Esophagus squamous epithelium (tissue), 4 donors: Measurements from ENCODE around the gene DYRK1A.

Experiments
- POLR2A ChIP-seq, 4 donors: fragments of 450-650 bp; IDR thresholded peaks; one replicate each; pipeline ENCODE4 v1.6.1; 2017; ENCODE audit warnings: antibody characterized with exemption in 4 of 4, mild to moderate bottlenecking in 4 of 4, moderate library complexity in 3 of 4
- TF ChIP-seq, protein P1 (sequence below), 6 experiments: fragments of 450-650 bp in 4 of 6; fragments of 200-600 bp in 2 of 6; sonication (generic) in 2 of 6; IDR thresholded peaks; one replicate each; pipeline ENCODE4 v1.5.1; 2016 to 2019; ENCODE audit warnings: antibody characterized with exemption in 6 of 6, mild to moderate bottlenecking in 4 of 6, moderate library complexity in 4 of 6

DNA sequence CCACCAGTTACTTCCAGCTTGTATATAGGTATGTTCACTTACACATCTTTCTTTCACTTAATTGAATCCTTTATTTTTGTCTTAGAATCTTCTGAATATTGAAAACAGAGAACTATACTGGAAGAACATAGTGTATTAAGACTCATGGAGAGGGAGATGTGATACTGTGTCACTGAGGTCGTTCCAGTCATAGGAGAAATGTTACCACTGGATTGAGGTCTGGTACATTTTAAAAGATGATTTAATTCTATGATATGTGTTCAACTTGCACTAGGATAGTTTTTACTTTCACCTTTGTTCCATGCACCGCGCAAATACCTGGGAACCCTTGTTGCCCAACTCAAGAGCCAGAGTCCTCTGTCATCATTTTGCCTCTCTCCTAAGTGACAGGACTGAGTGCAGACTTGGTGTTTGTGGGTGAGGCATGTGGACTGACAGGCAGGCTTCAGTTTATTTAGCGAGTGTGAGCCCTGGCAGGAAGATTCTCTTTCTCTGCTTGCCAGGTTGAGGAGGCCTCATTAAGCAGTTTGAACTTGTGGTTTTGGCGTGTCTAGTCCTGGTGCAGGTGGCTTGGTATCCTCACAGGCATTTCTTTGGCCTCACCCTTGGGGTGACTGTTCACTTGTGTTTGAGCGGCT lies 63.7 kb downstream of the DYRK1A start:
- TF ChIP-seq POLR2A (IDR thresholded peaks at IDR 0.05), result no peak
- TF ChIP-seq, protein P1, sequence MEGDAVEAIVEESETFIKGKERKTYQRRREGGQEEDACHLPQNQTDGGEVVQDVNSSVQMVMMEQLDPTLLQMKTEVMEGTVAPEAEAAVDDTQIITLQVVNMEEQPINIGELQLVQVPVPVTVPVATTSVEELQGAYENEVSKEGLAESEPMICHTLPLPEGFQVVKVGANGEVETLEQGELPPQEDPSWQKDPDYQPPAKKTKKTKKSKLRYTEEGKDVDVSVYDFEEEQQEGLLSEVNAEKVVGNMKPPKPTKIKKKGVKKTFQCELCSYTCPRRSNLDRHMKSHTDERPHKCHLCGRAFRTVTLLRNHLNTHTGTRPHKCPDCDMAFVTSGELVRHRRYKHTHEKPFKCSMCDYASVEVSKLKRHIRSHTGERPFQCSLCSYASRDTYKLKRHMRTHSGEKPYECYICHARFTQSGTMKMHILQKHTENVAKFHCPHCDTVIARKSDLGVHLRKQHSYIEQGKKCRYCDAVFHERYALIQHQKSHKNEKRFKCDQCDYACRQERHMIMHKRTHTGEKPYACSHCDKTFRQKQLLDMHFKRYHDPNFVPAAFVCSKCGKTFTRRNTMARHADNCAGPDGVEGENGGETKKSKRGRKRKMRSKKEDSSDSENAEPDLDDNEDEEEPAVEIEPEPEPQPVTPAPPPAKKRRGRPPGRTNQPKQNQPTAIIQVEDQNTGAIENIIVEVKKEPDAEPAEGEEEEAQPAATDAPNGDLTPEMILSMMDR (IDR thresholded peaks at IDR 0.05), result no peak
